Measurements from ENCODE around the gene LSP1.

- TF ChIP-seq, protein P1, sequence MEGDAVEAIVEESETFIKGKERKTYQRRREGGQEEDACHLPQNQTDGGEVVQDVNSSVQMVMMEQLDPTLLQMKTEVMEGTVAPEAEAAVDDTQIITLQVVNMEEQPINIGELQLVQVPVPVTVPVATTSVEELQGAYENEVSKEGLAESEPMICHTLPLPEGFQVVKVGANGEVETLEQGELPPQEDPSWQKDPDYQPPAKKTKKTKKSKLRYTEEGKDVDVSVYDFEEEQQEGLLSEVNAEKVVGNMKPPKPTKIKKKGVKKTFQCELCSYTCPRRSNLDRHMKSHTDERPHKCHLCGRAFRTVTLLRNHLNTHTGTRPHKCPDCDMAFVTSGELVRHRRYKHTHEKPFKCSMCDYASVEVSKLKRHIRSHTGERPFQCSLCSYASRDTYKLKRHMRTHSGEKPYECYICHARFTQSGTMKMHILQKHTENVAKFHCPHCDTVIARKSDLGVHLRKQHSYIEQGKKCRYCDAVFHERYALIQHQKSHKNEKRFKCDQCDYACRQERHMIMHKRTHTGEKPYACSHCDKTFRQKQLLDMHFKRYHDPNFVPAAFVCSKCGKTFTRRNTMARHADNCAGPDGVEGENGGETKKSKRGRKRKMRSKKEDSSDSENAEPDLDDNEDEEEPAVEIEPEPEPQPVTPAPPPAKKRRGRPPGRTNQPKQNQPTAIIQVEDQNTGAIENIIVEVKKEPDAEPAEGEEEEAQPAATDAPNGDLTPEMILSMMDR (IDR thresholded peaks at IDR 0.05; ENCODE audit: low read depth, low read length, missing input control) = no peak
- no peak for TF ChIP-seq EGR1 (IDR thresholded peaks at IDR 0.05; ENCODE audit: low read depth in 2 of 2)
Measured at GRCh38 chr11:1927848-1928469, 75.1 kb downstream of the LSP1 start.

All from liver (tissue), 3 donors.